HT1080 (cell line): ENCODE results near the gene COL26A1. TPM values are rescaled to one million over a fixed set of nuclear protein-coding genes. Genes with fewer than 3 reads are reported as not detected.
"Not testable (repeated sequence)": the region's sequence is repeated elsewhere in the genome, so short reads cannot be mapped to it uniquely, and the experiment has no call there.

Experiments used
- DNase-seq: peaks from one replicate; pipeline ENCODE4 v3.0.0-alpha.2; 2015; ENCODE audit warnings: low read depth
- total RNA-seq: library from RNA; depleted of rRNA; stranded (reverse); fragments of >200 nt; shearing (Covaris generic); gene quantifications from 2 replicates; pipeline ENCODE4 v1.2.3, GENCODE V29; 2014

COL26A1 gene
- total RNA-seq, 1 experiment from 2014 or later = 0.02 TPM

- DNase-seq = no peak
Measured at GRCh38 chr7:101549734-101550133, 187.1 kb downstream of the COL26A1 start.

- no peak for DNase-seq
Measured at GRCh38 chr7:101550641-101551541, 188.2 kb downstream of the COL26A1 start.

GRCh38 chr7:101553018-101553770, 190.5 kb downstream of the COL26A1 start:
- DNase-seq = no peak

GRCh38 chr7:101553771-101554445, 191.2 kb downstream of the COL26A1 start:
- no peak for DNase-seq

- DNase-seq = no peak
Measured at GRCh38 chr7:101554584-101555268, 192.1 kb downstream of the COL26A1 start.

- DNase-seq = no peak
Measured at GRCh38 chr7:101555269-101555920, 192.7 kb downstream of the COL26A1 start.

- no peak for DNase-seq
Measured at GRCh38 chr7:101555921-101556275, 193.2 kb downstream of the COL26A1 start.

GRCh38 chr7:101556453-101556968, 193.8 kb downstream of the COL26A1 start:
- no peak for DNase-seq

GRCh38 chr7:101557421-101557820, 194.7 kb downstream of the COL26A1 start:
- no peak for DNase-seq

- no peak for DNase-seq
Measured at GRCh38 chr7:101557978-101558741, 195.5 kb downstream of the COL26A1 start.

GRCh38 chr7:101558742-101559325, 196.2 kb downstream of the COL26A1 start:
- no peak for DNase-seq

- no peak for DNase-seq
Measured at GRCh38 chr7:101559586-101559985, 196.9 kb downstream of the COL26A1 start.

GRCh38 chr7:101560021-101560420, 197.3 kb downstream of the COL26A1 start:
- not testable (repeated sequence) for DNase-seq

- no peak for DNase-seq
Measured at GRCh38 chr7:101560856-101561255, 198.2 kb downstream of the COL26A1 start.

- not testable (repeated sequence) for DNase-seq
Measured at GRCh38 chr7:101561293-101561692, 198.6 kb downstream of the COL26A1 start.

GRCh38 chr7:101562531-101563197, 200.0 kb downstream of the COL26A1 start:
- DNase-seq = no peak

- DNase-seq = no peak
Measured at GRCh38 chr7:101563198-101563901, 200.7 kb downstream of the COL26A1 start.
